Spleen (tissue), 7 donors: ENCODE data around the gene ATP6V0E1.

Experiments used
- POLR2A ChIP-seq, 3 donors: fragments of 450-650 bp; IDR thresholded peaks; one replicate each; pipeline ENCODE4 v1.5.1; 2017; ENCODE audit warnings: antibody characterized with exemption in 3 of 3, mild to moderate bottlenecking in 1 of 3
- TF ChIP-seq, protein P1 (sequence below), 11 experiments: fragments of 200-600 bp in 7 of 11; fragments of 450-650 bp in 4 of 11; sonication (generic) in 4 of 11; IDR thresholded peaks in 8 of 11; conservative IDR thresholded peaks in 3 of 11; 1 replicate in 7 of 11; 2 replicates in 4 of 11; pipeline versions ENCODE4 v1.4.0 to v1.8.0; 2016 to 2021; ENCODE audit warnings: antibody characterized with exemption in 11 of 11, inconsistent platforms in 4 of 11, mild to moderate bottlenecking in 1 of 11
- donor health status: DM: no; HTN: no; CAD: no; lungs with moderate emphysema.
- donor health status: DM: no; HTN: no; CAD: no.
- donor health status: DM: no; HTN: no; CAD: no.

DNA sequence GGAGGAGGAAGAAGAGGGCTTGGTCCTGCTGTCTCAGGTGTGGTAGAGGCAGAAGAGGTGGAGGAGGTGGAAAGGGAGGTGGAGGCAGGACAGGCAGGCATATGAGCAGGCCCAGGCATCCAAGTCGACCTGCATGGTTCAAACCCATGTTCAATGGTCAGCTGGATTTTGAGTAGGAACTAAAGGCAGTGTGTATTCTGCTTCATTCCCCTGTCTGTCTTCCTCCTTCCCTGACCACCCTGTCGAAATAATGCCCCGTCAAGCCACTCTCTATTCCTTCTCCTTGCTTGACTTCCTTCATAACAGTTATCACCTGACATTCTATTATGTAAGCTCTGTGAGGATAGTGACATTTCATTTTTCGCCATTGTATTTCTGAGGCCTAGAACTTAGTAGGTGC lies 34.8 kb downstream of the ATP6V0E1 start:
- TF ChIP-seq, protein P1, sequence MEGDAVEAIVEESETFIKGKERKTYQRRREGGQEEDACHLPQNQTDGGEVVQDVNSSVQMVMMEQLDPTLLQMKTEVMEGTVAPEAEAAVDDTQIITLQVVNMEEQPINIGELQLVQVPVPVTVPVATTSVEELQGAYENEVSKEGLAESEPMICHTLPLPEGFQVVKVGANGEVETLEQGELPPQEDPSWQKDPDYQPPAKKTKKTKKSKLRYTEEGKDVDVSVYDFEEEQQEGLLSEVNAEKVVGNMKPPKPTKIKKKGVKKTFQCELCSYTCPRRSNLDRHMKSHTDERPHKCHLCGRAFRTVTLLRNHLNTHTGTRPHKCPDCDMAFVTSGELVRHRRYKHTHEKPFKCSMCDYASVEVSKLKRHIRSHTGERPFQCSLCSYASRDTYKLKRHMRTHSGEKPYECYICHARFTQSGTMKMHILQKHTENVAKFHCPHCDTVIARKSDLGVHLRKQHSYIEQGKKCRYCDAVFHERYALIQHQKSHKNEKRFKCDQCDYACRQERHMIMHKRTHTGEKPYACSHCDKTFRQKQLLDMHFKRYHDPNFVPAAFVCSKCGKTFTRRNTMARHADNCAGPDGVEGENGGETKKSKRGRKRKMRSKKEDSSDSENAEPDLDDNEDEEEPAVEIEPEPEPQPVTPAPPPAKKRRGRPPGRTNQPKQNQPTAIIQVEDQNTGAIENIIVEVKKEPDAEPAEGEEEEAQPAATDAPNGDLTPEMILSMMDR (IDR thresholded peaks at IDR 0.05 in 8 of 11, conservative IDR thresholded peaks at IDR 0.05 in 3 of 11) = no peak
- TF ChIP-seq POLR2A (IDR thresholded peaks at IDR 0.05) = no peak
